Measurements from ENCODE around the gene ANKRD29. TPM values are rescaled to one million over a fixed set of nuclear protein-coding genes. Genes with fewer than 3 reads are reported as not detected.

ANKRD29 gene
- total and polyA plus RNA-seq, 10 of the 15 experiments (the other 5 are each of a cell fraction or from before 2014, with no cell fraction given) = 0.53 to 9.2 (median 1.6) TPM

DNA sequence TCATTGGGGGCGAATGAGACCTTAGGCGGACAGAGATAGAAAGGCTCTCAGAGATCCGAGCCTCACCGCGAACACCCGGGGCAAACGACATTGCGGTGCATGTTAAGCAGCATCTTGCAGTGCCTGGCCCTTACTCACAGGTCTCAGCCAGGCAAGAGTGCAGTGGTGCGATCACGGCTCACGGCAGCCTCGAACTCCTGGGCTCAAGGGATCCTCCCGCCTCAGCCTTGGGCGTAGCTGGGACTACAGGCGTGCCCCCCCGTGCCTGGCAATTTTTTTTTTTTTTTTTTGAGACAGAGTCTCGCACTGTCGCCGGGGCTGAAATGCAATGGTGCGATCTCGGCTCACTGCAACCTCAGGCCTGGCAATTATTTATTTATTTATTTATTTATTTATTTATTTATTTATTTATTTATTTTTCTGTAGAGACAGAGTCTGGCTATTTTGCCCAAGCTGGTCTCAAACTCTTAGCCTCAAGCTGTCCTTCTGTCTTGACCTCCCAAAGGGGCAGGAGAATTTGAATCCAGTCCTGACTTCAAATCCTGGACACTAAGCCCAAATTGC lies 27.9 kb upstream of the ANKRD29 start:
- H2AFZ ChIP-seq (ENCODE audit: control insufficient read depth, low read depth, low read length) = no peak overlapping the region
- H3K4me2 ChIP-seq (ENCODE audit: control insufficient read depth, insufficient read depth) = no peak overlapping the region

More for the DNA sequence above, 27.9 kb upstream of the ANKRD29 start:
- H3K79me2 ChIP-seq (ENCODE audit: control insufficient read depth, insufficient read depth, low read length) = no peaks in the 10 kb centered on the region
- RAD21 ChIA-PET (ENCODE audit: unreplicated experiment) = no interaction called here
- SMC1A ChIA-PET (ENCODE audit: uncharacterized antibody, unreplicated experiment) = interaction anchor here (1.6 kb wide), 1 partner anchor 66 kb away, joined by 3 read pairs; no protein-coding TSS in a partner anchor
- intact Hi-C loops (cut with micrococcal nuclease; ENCODE audit: unreplicated experiment) (no loop called here), in situ Hi-C loops (cut with MboI) (no loop called here)
- H3K27me3 ChIP-seq (replicated peaks in 1 of 2; ENCODE audit: control insufficient read depth in 2 of 2, insufficient read depth in 2 of 2, low read length in 1 of 2) = peaks cover 11 to 16% of the 10 kb centered on the region in 2 experiments
- no peaks in the 10 kb centered on the region for H3K9me3 ChIP-seq (replicated peaks; ENCODE audit: control insufficient read depth, insufficient read depth, low read length)
- 76% methylated on average over 21 of the region's 21 CpGs for WGBS (ENCODE audit: insufficient coverage, insufficient replicate concordance, low lambda C conversion rate, missing lambda C conversion rate)
- H3K27ac ChIP-seq (ENCODE audit: control insufficient read depth, insufficient read depth) = no peak overlapping the region
- CTCF ChIA-PET = interaction anchor here (0.7 to 1.4 kb wide), 2 partner anchors 12 to 47 kb away, joined by 3 read pairs; no protein-coding TSS in a partner anchor
- ATAC-seq (no peak), FAIRE-seq (no peak), DNase-seq (ENCODE audit: low read depth, low spot score) (no peak)
- POLR2A ChIA-PET = no interaction called here
- H3K9ac ChIP-seq (ENCODE audit: control insufficient read depth, insufficient read depth, low read length) = no peak overlapping the region
- H4K20me1 ChIP-seq (ENCODE audit: control insufficient read depth, insufficient read depth) = no peaks in the 10 kb centered on the region
- no TSS peak for BruUV-seq (replicated peaks)
- no peak overlapping the region for H3K4me3 ChIP-seq
- TF ChIP-seq, protein P1, sequence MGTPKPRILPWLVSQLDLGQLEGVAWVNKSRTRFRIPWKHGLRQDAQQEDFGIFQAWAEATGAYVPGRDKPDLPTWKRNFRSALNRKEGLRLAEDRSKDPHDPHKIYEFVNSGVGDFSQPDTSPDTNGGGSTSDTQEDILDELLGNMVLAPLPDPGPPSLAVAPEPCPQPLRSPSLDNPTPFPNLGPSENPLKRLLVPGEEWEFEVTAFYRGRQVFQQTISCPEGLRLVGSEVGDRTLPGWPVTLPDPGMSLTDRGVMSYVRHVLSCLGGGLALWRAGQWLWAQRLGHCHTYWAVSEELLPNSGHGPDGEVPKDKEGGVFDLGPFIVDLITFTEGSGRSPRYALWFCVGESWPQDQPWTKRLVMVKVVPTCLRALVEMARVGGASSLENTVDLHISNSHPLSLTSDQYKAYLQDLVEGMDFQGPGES (IDR thresholded peaks at IDR 0.05) = no peak
- TF ChIP-seq, protein P2, sequence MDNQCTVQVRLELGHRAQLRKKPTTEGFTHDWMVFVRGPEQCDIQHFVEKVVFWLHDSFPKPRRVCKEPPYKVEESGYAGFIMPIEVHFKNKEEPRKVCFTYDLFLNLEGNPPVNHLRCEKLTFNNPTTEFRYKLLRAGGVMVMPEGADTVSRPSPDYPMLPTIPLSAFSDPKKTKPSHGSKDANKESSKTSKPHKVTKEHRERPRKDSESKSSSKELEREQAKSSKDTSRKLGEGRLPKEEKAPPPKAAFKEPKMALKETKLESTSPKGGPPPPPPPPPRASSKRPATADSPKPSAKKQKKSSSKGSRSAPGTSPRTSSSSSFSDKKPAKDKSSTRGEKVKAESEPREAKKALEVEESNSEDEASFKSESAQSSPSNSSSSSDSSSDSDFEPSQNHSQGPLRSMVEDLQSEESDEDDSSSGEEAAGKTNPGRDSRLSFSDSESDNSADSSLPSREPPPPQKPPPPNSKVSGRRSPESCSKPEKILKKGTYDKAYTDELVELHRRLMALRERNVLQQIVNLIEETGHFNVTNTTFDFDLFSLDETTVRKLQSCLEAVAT (IDR thresholded peaks at IDR 0.05) = no peak
- TF ChIP-seq, protein P3, sequence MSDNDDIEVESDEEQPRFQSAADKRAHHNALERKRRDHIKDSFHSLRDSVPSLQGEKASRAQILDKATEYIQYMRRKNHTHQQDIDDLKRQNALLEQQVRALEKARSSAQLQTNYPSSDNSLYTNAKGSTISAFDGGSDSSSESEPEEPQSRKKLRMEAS (IDR thresholded peaks at IDR 0.05; ENCODE audit: low read depth, low read length) = no peak
- no peaks in the 10 kb centered on the region for H3K4me1 ChIP-seq (ENCODE audit: control insufficient read depth, insufficient read depth, low read length)
- no peaks in the 10 kb centered on the region for H3K36me3 ChIP-seq (ENCODE audit: control insufficient read depth in 2 of 2, insufficient read depth in 2 of 2, low read length in 1 of 2)
